GM21529 (cell line): ENCODE measurements around the gene CTRB1.
"Not testable (repeated sequence)": the region's sequence is repeated elsewhere in the genome, so short reads cannot be mapped to it uniquely, and the experiment has no call there.

Experiments
- ATAC-seq: cut with Tn5 transposase; IDR thresholded peaks from one replicate; pipeline ENCODE4 v1.9.1; 2021; ENCODE audit not compliant: unreplicated experiment

The CTRB1 gene

GRCh38 chr16:75267631-75268264, 49.0 kb downstream of the CTRB1 start:
- no peak for ATAC-seq

GRCh38 chr16:75269358-75269757, 50.6 kb downstream of the CTRB1 start:
- ATAC-seq = not testable (repeated sequence)

- no peak for ATAC-seq
These were observed 52.8 kb downstream of the CTRB1 start for GRCh38 chr16:75271441-75272096.

- ATAC-seq = peak; percentile 69
These were observed 53.3 kb downstream of the CTRB1 start for GRCh38 chr16:75272097-75272551.

GRCh38 chr16:75272629-75273028, 53.8 kb downstream of the CTRB1 start:
- not testable (repeated sequence) for ATAC-seq

- ATAC-seq = no peak
These were observed 54.5 kb downstream of the CTRB1 start for GRCh38 chr16:75273054-75273925.
